ENCODE measurements around the gene ICA1L. TPM values are rescaled to one million over a fixed set of nuclear protein-coding genes. Genes with fewer than 3 reads are reported as not detected.
A peak's percentile ranks its signal among the peaks of the same experiment; 100 is the strongest.
"Not testable (repeated sequence)": the region's sequence is repeated elsewhere in the genome, so short reads cannot be mapped to it uniquely, and the experiment has no call there.

The ICA1L gene
- total RNA-seq, 1 experiment from 2014 or later: 6.4 TPM

GRCh38 chr2:202861987-202862386 is 9.6 kb downstream of the ICA1L start:
- TF ChIP-seq POLR2AphosphoS5 (IDR thresholded peaks at IDR 0.05; ENCODE audit: low read depth, low read length) (no peak), CTCF (IDR thresholded peaks at IDR 0.05) (no peak), REST (IDR thresholded peaks at IDR 0.05; ENCODE audit: insufficient read depth in 1 of 2, low read depth in 2 of 2, low read length in 1 of 2) (no peak), SIN3A (IDR thresholded peaks at IDR 0.05; ENCODE audit: borderline replicate concordance, insufficient read depth, low read depth, low read length) (no peak), TCF7L2 (IDR thresholded peaks at IDR 0.05; ENCODE audit: low read depth, low read length) (no peak)
- CTCF ChIA-PET: interaction anchor here (0.6 kb wide), 1 partner anchor 349 kb away, joined by 4 read pairs; no protein-coding TSS in a partner anchor

GRCh38 chr2:202858601-202859000 is 13.0 kb downstream of the ICA1L start:
- ATAC-seq (no peak), DNase-seq (ENCODE audit: low read depth, low spot score) (no peak)
- CTCF ChIA-PET: no interaction called here
- intact Hi-C loops (cut with micrococcal nuclease; ENCODE audit: unreplicated experiment): no loop called here
- POLR2A ChIA-PET: no interaction called here
- Histone ChIP-seq H3K9me3 (ENCODE audit: control insufficient read depth, insufficient read depth, low read depth, low read length) (no peaks in the 10 kb centered on the region), H3K36me3 (ENCODE audit: control insufficient read depth, insufficient read depth, low read length) (no peaks in the 10 kb centered on the region), H3K4me3 (ENCODE audit: low read depth in 2 of 2, low read length in 2 of 2) (no peak overlapping the region), H3K27ac (ENCODE audit: low read length) (no peak overlapping the region), H3K27me3 (ENCODE audit: control insufficient read depth, insufficient read depth, low read length) (no peaks in the 10 kb centered on the region), H3K4me1 (ENCODE audit: control insufficient read depth, insufficient read depth, low read length) (no peaks in the 10 kb centered on the region)
- in situ Hi-C loops (cut with HindIII; ENCODE audit: low pct_unique_long_range_greater_than_20kb, low sequenced_read_pairs): no loop called here
- no TSS peak for BruUV-seq (replicated peaks)
- no peak for TF ChIP-seq TCF7L2 (IDR thresholded peaks at IDR 0.05; ENCODE audit: low read depth, low read length)
- TF ChIP-seq SIN3A (IDR thresholded peaks at IDR 0.05; ENCODE audit: borderline replicate concordance, insufficient read depth, low read depth, low read length): no peak
- TF ChIP-seq REST (IDR thresholded peaks at IDR 0.05; ENCODE audit: insufficient read depth in 1 of 2, low read depth in 2 of 2, low read length in 1 of 2): no peak
- no peak for TF ChIP-seq POLR2AphosphoS5 (IDR thresholded peaks at IDR 0.05; ENCODE audit: low read depth, low read length)
- no peak for TF ChIP-seq CTCF (IDR thresholded peaks at IDR 0.05)

More at GRCh38 chr2:202861987-202862386, 9.6 kb downstream of the ICA1L start:
- DNase-seq (ENCODE audit: low read depth, low spot score): no peak
- intact Hi-C loops (cut with micrococcal nuclease; ENCODE audit: unreplicated experiment) (no loop called here), in situ Hi-C loops (cut with HindIII; ENCODE audit: low pct_unique_long_range_greater_than_20kb, low sequenced_read_pairs) (no loop called here)
- POLR2A ChIA-PET: no interaction called here
- ATAC-seq: no peak
- no peak overlapping the region for H3K4me3 ChIP-seq (ENCODE audit: low read depth in 2 of 2, low read length in 2 of 2)
- H3K4me1 ChIP-seq (ENCODE audit: control insufficient read depth, insufficient read depth, low read length): no peaks in the 10 kb centered on the region
- no peaks in the 10 kb centered on the region for H3K36me3 ChIP-seq (ENCODE audit: control insufficient read depth, insufficient read depth, low read length)
- H3K27ac ChIP-seq (ENCODE audit: low read length): no peak overlapping the region
- no peaks in the 10 kb centered on the region for H3K27me3 ChIP-seq (ENCODE audit: control insufficient read depth, insufficient read depth, low read length)
- no peaks in the 10 kb centered on the region for H3K9me3 ChIP-seq (ENCODE audit: control insufficient read depth, insufficient read depth, low read depth, low read length)
- BruUV-seq (replicated peaks): no TSS peak

GRCh38 chr2:202849343-202849742 is 22.2 kb downstream of the ICA1L start:
- H3K4me1 ChIP-seq (ENCODE audit: control insufficient read depth, insufficient read depth, low read length); H3K27ac ChIP-seq (ENCODE audit: low read length); H3K9me3 ChIP-seq (ENCODE audit: control insufficient read depth, insufficient read depth, low read depth, low read length); H3K36me3 ChIP-seq (ENCODE audit: control insufficient read depth, insufficient read depth, low read length); BruUV-seq (replicated peaks); H3K4me3 ChIP-seq (ENCODE audit: low read depth in 2 of 2, low read length in 2 of 2); H3K27me3 ChIP-seq (ENCODE audit: control insufficient read depth, insufficient read depth, low read length); CTCF ChIA-PET; POLR2A ChIA-PET; in situ Hi-C loops (cut with HindIII; ENCODE audit: low pct_unique_long_range_greater_than_20kb, low sequenced_read_pairs); DNase-seq (ENCODE audit: low read depth, low spot score); intact Hi-C loops (cut with micrococcal nuclease; ENCODE audit: unreplicated experiment): not testable (repeated sequence)
- peak; percentile 68; the same call in 1 of the 2 replicates for ATAC-seq

Data from Panc1 (cell line).